Kidney epithelial cell (primary cell): Measurements from ENCODE around the gene CYP2W1. TPM values are rescaled to one million over a fixed set of nuclear protein-coding genes. Genes with fewer than 3 reads are reported as not detected.

Experiments used
- DNase-seq: peaks from one replicate; pipeline ENCODE4 v3.0.0-alpha.2; 2010; ENCODE audit warnings: low read depth
- H3K27me3 ChIP-seq: 2 replicates; pipeline ENCODE4 v1.6.0; 2011; ENCODE audit warnings: low read length; ENCODE audit not compliant: control insufficient read depth, insufficient read depth
- H3K36me3 ChIP-seq: 2 replicates; pipeline ENCODE4 v1.5.1; 2011; ENCODE audit warnings: low read length; ENCODE audit not compliant: control insufficient read depth, insufficient read depth
- H3K4me3 ChIP-seq: 2 replicates; pipeline ENCODE4 v1.5.1; 2011; ENCODE audit warnings: low read depth, mild to moderate bottlenecking, control low read depth, low read length
- total RNA-seq: library from RNA; depleted of rRNA; stranded (reverse); fragments of >200 nt; gene quantifications from 2 replicates; pipeline ENCODE4 v1.2.3, GENCODE V29; 2015
- TF ChIP-seq, protein P1 (sequence below): IDR thresholded peaks from 2 replicates; pipeline ENCODE4 v1.5.1; 2011; ENCODE audit warnings: mild to moderate bottlenecking, moderate library complexity, low read length, control low read depth, inconsistent platforms; ENCODE audit not compliant: insufficient read depth, poor library complexity, severe bottlenecking

The CYP2W1 gene
- total RNA-seq, 1 donor from 2014 or later: not detected

DNA sequence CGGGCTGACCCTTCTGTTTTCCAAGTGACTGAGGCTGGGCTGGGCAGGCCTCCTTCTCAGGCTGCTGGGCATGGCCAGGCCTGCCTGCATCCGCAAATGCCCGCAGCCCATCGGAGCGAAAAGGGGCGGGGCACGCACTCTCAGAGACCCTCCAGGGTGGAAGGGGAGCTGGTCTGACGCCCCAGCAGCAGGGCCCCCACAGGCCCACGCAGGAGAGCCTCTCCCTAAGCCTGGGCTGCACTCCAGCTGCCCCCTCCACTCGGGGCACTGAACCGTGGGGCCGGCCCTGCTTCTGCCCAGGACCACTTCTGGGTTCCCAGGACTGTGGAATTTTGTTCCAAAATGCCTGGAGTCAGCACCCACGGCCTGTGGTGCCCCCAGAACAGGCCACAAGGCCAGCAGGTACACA, 37.8 kb upstream of the CYP2W1 start:
- TF ChIP-seq, protein P1, sequence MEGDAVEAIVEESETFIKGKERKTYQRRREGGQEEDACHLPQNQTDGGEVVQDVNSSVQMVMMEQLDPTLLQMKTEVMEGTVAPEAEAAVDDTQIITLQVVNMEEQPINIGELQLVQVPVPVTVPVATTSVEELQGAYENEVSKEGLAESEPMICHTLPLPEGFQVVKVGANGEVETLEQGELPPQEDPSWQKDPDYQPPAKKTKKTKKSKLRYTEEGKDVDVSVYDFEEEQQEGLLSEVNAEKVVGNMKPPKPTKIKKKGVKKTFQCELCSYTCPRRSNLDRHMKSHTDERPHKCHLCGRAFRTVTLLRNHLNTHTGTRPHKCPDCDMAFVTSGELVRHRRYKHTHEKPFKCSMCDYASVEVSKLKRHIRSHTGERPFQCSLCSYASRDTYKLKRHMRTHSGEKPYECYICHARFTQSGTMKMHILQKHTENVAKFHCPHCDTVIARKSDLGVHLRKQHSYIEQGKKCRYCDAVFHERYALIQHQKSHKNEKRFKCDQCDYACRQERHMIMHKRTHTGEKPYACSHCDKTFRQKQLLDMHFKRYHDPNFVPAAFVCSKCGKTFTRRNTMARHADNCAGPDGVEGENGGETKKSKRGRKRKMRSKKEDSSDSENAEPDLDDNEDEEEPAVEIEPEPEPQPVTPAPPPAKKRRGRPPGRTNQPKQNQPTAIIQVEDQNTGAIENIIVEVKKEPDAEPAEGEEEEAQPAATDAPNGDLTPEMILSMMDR: no peak
- Histone ChIP-seq H3K36me3 (no peaks in the 10 kb centered on the region), H3K4me3 (no peak overlapping the region), H3K27me3 (peaks cover 3% of the 10 kb centered on the region)
- DNase-seq: no peak

DNA sequence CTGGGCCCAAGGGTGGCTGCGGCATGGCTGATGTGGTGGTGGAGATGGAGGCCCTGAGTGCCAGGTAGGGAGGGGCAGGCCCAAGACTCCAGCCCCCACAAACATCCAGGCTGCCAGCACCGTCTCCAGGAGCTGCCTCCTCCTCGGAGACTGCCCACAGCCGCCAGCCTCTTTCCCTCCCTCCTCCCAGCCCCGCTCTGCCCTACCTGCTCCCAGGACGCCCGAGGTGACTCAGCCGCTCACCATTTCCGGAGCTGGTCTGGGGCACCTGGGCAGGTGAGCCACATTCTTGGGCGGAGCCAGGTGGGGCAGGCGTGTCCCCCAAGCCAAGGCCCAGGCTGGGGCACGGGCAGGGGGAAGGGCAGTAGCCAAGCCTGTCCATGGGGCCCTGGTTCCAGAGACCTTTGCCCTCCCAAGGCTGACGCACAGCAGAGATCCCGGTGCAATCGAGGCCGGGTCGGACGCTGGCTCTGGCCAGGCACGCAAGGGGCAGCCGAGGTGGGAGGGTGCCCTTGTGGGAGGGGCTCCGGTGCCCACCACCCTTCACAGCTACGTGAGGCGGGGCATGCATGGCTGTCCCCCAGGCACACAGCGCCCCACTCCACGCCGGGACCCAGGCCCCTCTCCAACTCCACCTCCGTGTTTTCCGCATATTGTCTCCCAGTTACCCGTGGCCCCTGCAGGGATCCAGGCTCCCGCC, 37.3 kb upstream of the CYP2W1 start:
- DNase-seq: no peak
- TF ChIP-seq, protein P1: no peak
- no peaks in the 10 kb centered on the region for H3K36me3 ChIP-seq
- H3K4me3 ChIP-seq: no peak overlapping the region
- peaks cover 3% of the 10 kb centered on the region for H3K27me3 ChIP-seq

DNA sequence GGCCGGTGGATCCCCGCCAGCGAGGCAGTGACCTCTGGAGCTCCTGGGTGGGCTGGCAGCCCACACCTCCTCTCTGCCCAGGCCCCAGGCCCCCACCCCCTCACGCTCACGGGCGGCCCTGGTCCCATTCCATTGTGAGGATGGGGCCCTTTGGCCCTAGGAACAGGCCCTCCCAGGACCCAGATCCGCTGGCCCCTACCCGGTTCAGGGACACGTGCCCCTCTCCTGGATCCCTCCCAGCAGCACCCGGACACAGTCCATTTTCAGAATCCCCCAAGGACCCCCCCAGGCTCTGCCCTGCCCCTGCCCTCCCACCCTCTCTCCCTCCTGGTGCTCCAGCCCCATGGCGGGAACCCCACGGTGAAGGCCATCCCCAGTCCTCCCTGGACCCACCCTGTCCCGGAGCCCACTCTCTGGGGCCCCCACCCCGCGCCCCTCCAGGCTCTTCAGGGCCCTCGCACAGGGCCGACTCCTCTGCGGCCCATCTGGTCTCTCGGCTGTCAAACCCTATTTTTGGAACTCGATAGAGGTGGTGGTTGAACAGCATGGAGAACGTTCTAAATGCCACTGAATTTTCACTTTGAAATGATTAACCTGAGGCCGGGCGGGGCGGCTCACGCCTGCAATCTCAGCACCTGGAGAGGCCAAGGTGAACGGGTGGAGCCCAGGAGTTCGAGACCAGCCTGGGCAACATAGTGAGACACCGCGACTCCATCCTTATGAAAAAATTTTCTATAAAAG, 36.6 kb upstream of the CYP2W1 start:
- H3K36me3 ChIP-seq: no peaks in the 10 kb centered on the region
- TF ChIP-seq, protein P1: no peak
- no peak overlapping the region for H3K4me3 ChIP-seq
- H3K27me3 ChIP-seq: peaks cover 3% of the 10 kb centered on the region
- DNase-seq: no peak

DNA sequence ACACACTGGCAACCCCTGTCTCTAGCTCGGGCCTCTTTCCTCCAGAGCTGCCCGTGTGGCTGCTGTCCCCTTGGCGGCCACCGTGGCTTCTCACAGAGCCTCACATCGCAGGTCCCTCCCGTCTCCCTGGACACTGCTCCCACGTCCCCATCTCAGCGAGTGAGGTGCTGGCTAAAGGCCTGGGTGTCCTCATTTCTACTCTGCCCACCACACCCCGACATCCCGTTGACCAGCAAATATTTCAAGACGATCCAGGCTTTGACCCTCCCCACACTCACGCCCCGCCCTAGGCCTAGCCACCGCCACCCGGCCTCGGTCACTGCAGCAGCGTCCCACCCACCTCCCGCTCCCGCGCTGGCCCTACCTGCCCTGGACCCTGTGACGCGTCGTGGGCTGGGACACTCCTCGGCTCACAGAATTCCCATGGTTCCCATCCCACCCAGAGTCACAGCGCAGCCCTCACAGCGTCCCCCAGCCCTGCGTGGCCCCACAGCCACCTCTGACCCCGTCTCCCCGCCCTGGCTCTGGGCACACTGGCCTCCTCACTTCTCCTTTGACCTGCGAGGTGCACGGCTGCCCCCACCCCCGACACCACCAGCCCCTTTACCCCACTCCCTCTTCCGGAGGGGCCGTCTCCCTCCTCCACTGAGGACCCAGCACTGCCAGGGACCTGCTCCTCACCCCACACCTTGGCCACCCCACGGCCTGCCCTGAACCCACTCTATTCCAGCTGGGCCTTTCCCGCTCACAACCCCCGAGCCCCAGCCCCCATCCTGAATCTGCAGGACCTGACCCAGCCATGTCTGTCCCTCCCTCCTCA, 35.4 kb upstream of the CYP2W1 start:
- DNase-seq: no peak
- TF ChIP-seq, protein P1: no peak
- Histone ChIP-seq H3K36me3 (no peaks in the 10 kb centered on the region), H3K27me3 (peaks cover 6% of the 10 kb centered on the region), H3K4me3 (no peak overlapping the region)

DNA sequence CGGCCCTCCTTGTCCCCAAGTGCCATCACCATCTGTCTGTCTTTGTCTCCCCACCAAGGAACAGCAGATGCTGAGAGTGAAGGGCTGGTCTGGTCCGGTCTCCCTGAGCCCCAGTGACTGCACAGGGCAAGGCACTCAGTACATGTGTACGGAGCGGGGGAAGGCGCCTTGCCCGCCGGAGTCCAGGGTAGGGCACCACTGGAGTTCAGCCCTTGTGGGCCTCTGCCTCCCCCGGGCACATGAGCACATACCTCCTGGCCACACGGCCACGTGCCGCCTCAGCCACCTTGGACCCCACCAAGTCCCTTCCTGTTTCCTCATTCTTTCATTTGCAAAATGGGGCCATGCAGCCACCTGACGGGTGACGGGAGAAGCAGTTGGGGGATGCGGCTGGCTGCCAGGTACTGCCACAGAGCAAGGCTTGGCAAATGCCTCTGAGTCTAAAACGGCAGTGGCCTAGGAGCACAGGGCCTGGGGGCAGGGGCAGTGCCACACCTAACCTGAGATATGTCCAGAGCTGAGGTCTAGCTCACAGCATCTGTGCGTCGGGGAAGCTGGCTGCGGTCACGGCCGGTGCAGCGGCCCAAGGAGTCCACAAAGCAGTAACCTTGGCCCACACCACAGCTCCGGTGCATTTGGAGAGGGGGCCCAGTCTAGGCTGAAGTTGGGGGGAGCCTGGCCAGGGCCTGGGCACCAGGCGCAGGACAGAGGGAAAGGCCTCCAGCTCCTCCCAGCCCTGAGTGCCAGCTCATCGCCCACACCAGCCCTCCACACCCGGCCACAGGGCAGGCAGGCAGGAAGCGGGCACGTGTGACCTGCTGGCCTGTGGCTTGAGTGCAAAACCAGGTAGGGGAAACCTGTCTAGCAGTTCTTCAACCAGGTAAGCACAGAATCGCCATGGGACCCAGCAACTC, 33.7 kb upstream of the CYP2W1 start:
- DNase-seq: no peak
- Histone ChIP-seq H3K36me3 (no peaks in the 10 kb centered on the region), H3K27me3 (peaks cover 19% of the 10 kb centered on the region)

More for the DNA sequence above, 33.7 kb upstream of the CYP2W1 start:
- TF ChIP-seq, protein P1: no peak
- no peak overlapping the region for H3K4me3 ChIP-seq
